DND-41 (cell line): Measurements from ENCODE around the gene LRRC52.

Source experiments
- ATAC-seq: fragments of 200-7000 bp; cut with Tn5 transposase; 3 replicates; pipeline ENCODE4 v1.9.1; 2021; ENCODE audit warnings: low read depth; ENCODE audit not compliant: insufficient read depth
- DNase-seq: peaks from one replicate; pipeline ENCODE4 v3.0.0-alpha.2; 2020
- H2AFZ ChIP-seq: 2 replicates; pipeline ENCODE4 v1.6.0; 2012; ENCODE audit warnings: low read depth, low read length
- H3K27ac ChIP-seq: 2 replicates; pipeline ENCODE4 v1.5.1; 2012; ENCODE audit warnings: low read length, inconsistent platforms
- H3K27me3 ChIP-seq: fragments of 200-600 bp; sonication (generic); 2 replicates; pipeline ENCODE4 v1.6.0; 2012; ENCODE audit warnings: low read length, mild to moderate bottlenecking, inconsistent platforms; ENCODE audit not compliant: insufficient read depth, poor library complexity
- H3K36me3 ChIP-seq: 2 replicates; pipeline ENCODE4 v1.5.1; 2012; ENCODE audit warnings: low read length, inconsistent platforms; ENCODE audit not compliant: insufficient read depth
- H3K4me1 ChIP-seq: 2 replicates; pipeline ENCODE4 v1.5.1; 2012; ENCODE audit warnings: mild to moderate bottlenecking, low read length; ENCODE audit not compliant: insufficient read depth
- H3K4me2 ChIP-seq: 2 replicates; pipeline ENCODE4 v1.6.0; 2012; ENCODE audit warnings: mild to moderate bottlenecking, moderate library complexity, low read length, inconsistent platforms; ENCODE audit not compliant: insufficient read depth
- H3K4me3 ChIP-seq, 2 experiments: fragments of 200-600 bp in 1 of 2; shearing (Covaris generic) in 1 of 2; 2 replicates each; pipeline ENCODE4 v1.5.1; 2012 to 2016; ENCODE audit warnings: inconsistent platforms in 2 of 2, low read length in 2 of 2, mild to moderate bottlenecking in 2 of 2, low read depth in 1 of 2, moderate library complexity in 1 of 2
- H3K79me2 ChIP-seq: 2 replicates; pipeline ENCODE4 v1.6.0; 2012; ENCODE audit warnings: low read length, inconsistent platforms; ENCODE audit not compliant: insufficient read depth
- H3K9ac ChIP-seq: 2 replicates; pipeline ENCODE4 v1.6.0; 2012; ENCODE audit warnings: low read depth, mild to moderate bottlenecking, inconsistent platforms, low read length, moderate library complexity
- H3K9me3 ChIP-seq: 2 replicates; pipeline ENCODE4 v1.5.1; 2012; ENCODE audit warnings: low read length, moderate library complexity, mild to moderate bottlenecking, inconsistent platforms; ENCODE audit not compliant: insufficient read depth, severe bottlenecking
- H4K20me1 ChIP-seq: 2 replicates; pipeline ENCODE4 v1.6.0; 2012; ENCODE audit warnings: low read length; ENCODE audit not compliant: insufficient read depth
- CTCF ChIP-seq: IDR thresholded peaks from 2 replicates; pipeline ENCODE4 v1.5.1; 2012; ENCODE audit warnings: borderline replicate concordance, low read length, moderate library complexity, mild to moderate bottlenecking; ENCODE audit not compliant: poor library complexity, severe bottlenecking; ENCODE audit errors: extremely low read depth
- EZH2 ChIP-seq: IDR thresholded peaks from 3 replicates; pipeline ENCODE4 v1.6.1; 2012; ENCODE audit warnings: borderline replicate concordance, low read depth, mild to moderate bottlenecking, moderate library complexity, low read length, inconsistent platforms; ENCODE audit not compliant: severe bottlenecking

Gene LRRC52

DNA sequence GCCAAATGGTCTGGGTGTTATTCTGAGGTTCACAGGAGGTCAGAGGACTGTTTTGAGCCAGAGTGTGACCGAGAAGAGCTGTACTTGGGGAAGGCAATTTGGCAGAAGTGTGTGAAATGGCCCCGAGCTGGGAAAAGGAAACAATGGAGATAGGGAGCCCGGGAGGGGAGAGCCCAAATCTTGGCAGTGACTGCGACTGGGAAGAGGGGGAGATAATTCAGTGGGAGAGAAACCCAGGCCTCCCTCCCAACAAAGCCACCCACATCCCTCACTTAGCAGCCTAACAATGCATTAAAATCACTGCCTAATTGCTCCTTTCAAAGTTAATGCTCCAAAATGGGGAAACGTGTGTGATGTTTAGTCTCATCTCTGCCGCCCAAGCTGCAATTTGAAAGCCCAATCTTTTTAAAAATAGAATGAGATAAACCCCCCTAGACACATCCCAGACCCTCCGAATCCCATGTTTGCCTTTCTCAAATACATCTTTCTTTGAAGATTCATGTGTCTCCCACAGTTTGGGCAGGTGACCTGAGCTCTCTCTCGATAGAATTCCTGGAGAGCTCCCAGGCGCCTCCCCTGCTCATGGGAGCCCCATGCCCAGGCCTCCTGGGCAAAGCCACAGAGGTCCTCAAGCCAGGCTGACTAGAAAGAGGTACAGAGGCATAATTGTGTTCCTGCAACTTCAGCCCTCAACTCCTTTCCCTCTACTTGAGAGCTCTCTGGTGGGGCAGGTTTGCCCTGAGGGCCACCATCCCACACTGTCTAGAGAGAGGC is 17.3 kb downstream of the LRRC52 start:
- Histone ChIP-seq H3K27me3 (peaks cover 44% of the 10 kb centered on the region), H3K9ac (no peak overlapping the region), H3K36me3 (no peaks in the 10 kb centered on the region), H3K4me1 (no peaks in the 10 kb centered on the region), H3K4me3 (no peak overlapping the region), H4K20me1 (no peaks in the 10 kb centered on the region), H2AFZ (no peak overlapping the region), H3K27ac (no peak overlapping the region), H3K79me2 (no peaks in the 10 kb centered on the region), H3K9me3 (no peaks in the 10 kb centered on the region), H3K4me2 (no peak overlapping the region)
- DNase-seq (no peak), ATAC-seq (no peak)
- TF ChIP-seq EZH2 (no peak), CTCF (no peak)

GRCh38 chr1:165562571-165562970 is 18.8 kb downstream of the LRRC52 start:
- Histone ChIP-seq H3K27me3 (peaks cover 48% of the 10 kb centered on the region), H3K4me3 (no peak overlapping the region), H3K9me3 (no peaks in the 10 kb centered on the region), H4K20me1 (no peaks in the 10 kb centered on the region), H3K4me1 (no peaks in the 10 kb centered on the region), H3K4me2 (no peak overlapping the region), H3K36me3 (no peaks in the 10 kb centered on the region), H2AFZ (no peak overlapping the region), H3K79me2 (no peaks in the 10 kb centered on the region), H3K27ac (no peak overlapping the region), H3K9ac (no peak overlapping the region)
- ATAC-seq (no peak; the same call in 2 of the 3 replicates), DNase-seq (no peak)
- TF ChIP-seq CTCF (no peak), EZH2 (no peak)

GRCh38 chr1:165563551-165563950 is 19.8 kb downstream of the LRRC52 start:
- DNase-seq (no peak), ATAC-seq (no peak)
- no peaks in the 10 kb centered on the region for H4K20me1 ChIP-seq
- no peak overlapping the region for H3K4me2 ChIP-seq
- no peak for TF ChIP-seq CTCF
- TF ChIP-seq EZH2, result no peak
- no peak overlapping the region for H2AFZ ChIP-seq
- no peaks in the 10 kb centered on the region for H3K4me1 ChIP-seq
- H3K79me2 ChIP-seq, result no peaks in the 10 kb centered on the region
- H3K36me3 ChIP-seq, result no peaks in the 10 kb centered on the region
- no peak overlapping the region for H3K4me3 ChIP-seq
- no peaks in the 10 kb centered on the region for H3K9me3 ChIP-seq
- H3K27ac ChIP-seq, result no peak overlapping the region
- no peak overlapping the region for H3K9ac ChIP-seq
- peaks cover 47% of the 10 kb centered on the region for H3K27me3 ChIP-seq

- Histone ChIP-seq H3K4me2 (no peak overlapping the region), H2AFZ (no peak overlapping the region), H3K79me2 (no peaks in the 10 kb centered on the region), H3K9ac (no peak overlapping the region), H3K4me1 (no peaks in the 10 kb centered on the region), H3K27ac (no peak overlapping the region), H3K9me3 (no peaks in the 10 kb centered on the region), H3K27me3 (peaks cover 51% of the 10 kb centered on the region), H3K36me3 (no peaks in the 10 kb centered on the region), H4K20me1 (no peaks in the 10 kb centered on the region), H3K4me3 (no peak overlapping the region)
- no peak for DNase-seq
- TF ChIP-seq CTCF, result no peak
- TF ChIP-seq EZH2, result no peak
- no peak for ATAC-seq
Observed at GRCh38 chr1:165564561-165564960, 20.8 kb downstream of the LRRC52 start.
